Panc1 (cell line): ENCODE data around the gene IL22. TPM values are rescaled to one million over a fixed set of nuclear protein-coding genes. Genes with fewer than 3 reads are reported as not detected.
A peak's percentile ranks its signal among the peaks of the same experiment; 100 is the strongest.

Experiments
- ATAC-seq: fragments of 200-7000 bp; cut with Tn5 transposase; 2 replicates; pipeline ENCODE4 v1.9.1; 2020; ENCODE audit warnings: mild to moderate bottlenecking, moderate library complexity
- Bru-seq: library from RNA; stranded (reverse); fragments of 400-500 nt; gene quantifications from one replicate; lab custom pipeline; 2021; lab: Mats Ljungman, UMichigan
- BruChase-seq, 2 experiments: library from RNA; stranded (reverse); fragments of 400-500 nt; gene quantifications; one replicate each; lab custom pipeline; 2021; lab: Mats Ljungman, UMichigan
- BruUV-seq: library from RNA; stranded (reverse); fragments of 400-500 nt; replicated peaks from 2 replicates; lab custom pipeline; 2021; lab: Mats Ljungman, UMichigan
- CTCF ChIA-PET: fragments of 300-600 bp; sonication (Branson Sonifier 250); formaldehyde crosslinking; loops from one replicate; lab custom pipeline; 2022; ENCODE audit warnings: antibody characterized with exemption; lab: Charles Lee
- POLR2A ChIA-PET: fragments of 300-600 bp; sonication (Branson Sonifier 250); formaldehyde crosslinking; loops from one replicate; lab custom pipeline; 2022; ENCODE audit warnings: antibody characterized with exemption; lab: Charles Lee
- DNase-seq: peaks from one replicate; pipeline ENCODE4 v3.0.0-alpha.2; 2010; ENCODE audit warnings: low read depth, low spot score
- H3K27ac ChIP-seq: 2 replicates; pipeline ENCODE4 v1.5.1; 2011; ENCODE audit warnings: mild to moderate bottlenecking, low read length, inconsistent platforms
- H3K27me3 ChIP-seq: fragments of 200-500 bp; sonication (Bioruptor generic); 2 replicates; pipeline ENCODE4 v1.6.0; 2014; ENCODE audit warnings: low read length, inconsistent platforms; ENCODE audit not compliant: control insufficient read depth, insufficient read depth
- H3K36me3 ChIP-seq: fragments of 200-500 bp; sonication (Bioruptor generic); 2 replicates; pipeline ENCODE4 v1.5.1; 2014; ENCODE audit warnings: inconsistent platforms, mild to moderate bottlenecking, low read length, moderate library complexity; ENCODE audit not compliant: control insufficient read depth, insufficient read depth
- H3K4me1 ChIP-seq: 2 replicates; pipeline ENCODE4 v1.5.1; 2011; ENCODE audit warnings: inconsistent platforms, mild to moderate bottlenecking, low read length, moderate library complexity; ENCODE audit not compliant: control insufficient read depth, insufficient read depth
- H3K4me3 ChIP-seq, 2 experiments: 2 replicates each; pipeline ENCODE4 v1.5.1; 2011 to 2012; ENCODE audit warnings: low read depth in 2 of 2, low read length in 2 of 2, mild to moderate bottlenecking in 2 of 2, inconsistent platforms in 1 of 2, moderate library complexity in 1 of 2
- H3K9me3 ChIP-seq: fragments of 200-500 bp; sonication (Bioruptor generic); 2 replicates; pipeline ENCODE4 v1.5.1; 2014; ENCODE audit warnings: low read depth, mild to moderate bottlenecking, inconsistent platforms, low read length, moderate library complexity; ENCODE audit not compliant: control insufficient read depth, insufficient read depth
- POLR2AphosphoS5 ChIP-seq: IDR thresholded peaks from 2 replicates; pipeline ENCODE4 v1.6.1; 2012; ENCODE audit warnings: mild to moderate bottlenecking, low read depth, low read length, moderate library complexity
- SIN3A ChIP-seq: IDR thresholded peaks from 2 replicates; pipeline ENCODE4 v1.6.1; 2012; ENCODE audit warnings: low read depth, mild to moderate bottlenecking, low read length, moderate library complexity, borderline replicate concordance; ENCODE audit not compliant: insufficient read depth
- TCF7L2 ChIP-seq: IDR thresholded peaks from 2 replicates; pipeline ENCODE4 v1.6.1; 2011; ENCODE audit warnings: mild to moderate bottlenecking, low read depth, low read length, inconsistent platforms
- in situ Hi-C: cut with HindIII; loops from 2 replicates; pipeline ENCODE4 v1.10.0; 2016; ENCODE audit warnings: low sequenced_read_pairs, low pct_unique_long_range_greater_than_20kb
- intact Hi-C: fragments of 100-400 bp; cut with micrococcal nuclease; formaldehyde crosslinking; loops from one replicate; pipeline ENCODE4 v1.10.0; 2022; ENCODE audit not compliant: unreplicated experiment
- long read RNA-seq: library from polyadenylated mRNA; unstranded; transcript quantifications from one replicate; pipeline ENCODE4 v2.0.0, GENCODE V29; 2021; ENCODE audit not compliant: unreplicated experiment
- polyA plus RNA-seq: library from polyadenylated mRNA; unstranded; fragments of >200 nt; gene quantifications from one replicate; pipeline ENCODE4 v1.2.1, GENCODE V29; 2012; ENCODE audit warnings: missing spikeins; ENCODE audit not compliant: insufficient read length
- total RNA-seq: library from RNA; stranded (reverse); gene quantifications from one replicate; pipeline ENCODE4 v1.2.1, GENCODE V29; 2021; ENCODE audit not compliant: unreplicated experiment
- TF ChIP-seq, protein P1 (sequence below), 2 experiments: IDR thresholded peaks; 2 replicates each; pipeline ENCODE4 v1.6.1; 2011 to 2012; ENCODE audit warnings: low read depth in 2 of 2, control low read depth in 1 of 2, low read length in 1 of 2, mild to moderate bottlenecking in 1 of 2, moderate library complexity in 1 of 2; ENCODE audit not compliant: insufficient read depth in 1 of 2
- TF ChIP-seq, protein P2 (sequence below): fragments of 450-650 bp; IDR thresholded peaks from 2 replicates; pipeline ENCODE4 v1.5.1; 2017; ENCODE audit warnings: mild to moderate bottlenecking

Gene IL22, protein sequence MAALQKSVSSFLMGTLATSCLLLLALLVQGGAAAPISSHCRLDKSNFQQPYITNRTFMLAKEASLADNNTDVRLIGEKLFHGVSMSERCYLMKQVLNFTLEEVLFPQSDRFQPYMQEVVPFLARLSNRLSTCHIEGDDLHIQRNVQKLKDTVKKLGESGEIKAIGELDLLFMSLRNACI
- total RNA-seq = not detected
- polyA plus RNA-seq = not detected
- not detected for Bru-seq, nascent RNA
- not detected for BruChase-seq, experiment 1, labeled RNA remaining after a 2-hour chase
- BruChase-seq, experiment 2, labeled RNA remaining after a 6-hour chase = not detected
- long read RNA-seq = 0 reads

DNA sequence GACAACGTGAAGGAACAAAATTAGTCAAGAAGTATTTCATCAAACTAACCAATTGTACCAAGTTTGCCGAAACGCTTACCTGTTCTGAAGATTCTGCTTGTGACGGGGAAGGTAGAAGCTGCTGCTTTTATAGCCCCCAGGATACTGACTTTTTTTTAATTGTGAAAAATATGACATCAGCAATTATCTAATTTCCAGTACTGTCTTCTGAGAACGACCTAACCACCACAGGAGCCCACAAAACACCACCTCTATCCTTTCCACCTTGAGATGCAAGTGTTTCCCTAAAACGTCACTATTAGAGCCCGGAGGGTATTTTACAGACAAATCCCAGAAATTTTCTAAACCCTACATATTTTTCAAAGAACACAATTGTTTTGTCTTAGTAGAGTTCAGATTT, at the start of gene IL22:
IL22 (minus strand) TSS at position 101 of the 400 bp plus-strand sequence. CDS start 156 bp downstream, outside the sequence.
- intact Hi-C loops = no loop called here
- in situ Hi-C loops = no loop called here
- no peaks in the 10 kb centered on the region for H3K4me1 ChIP-seq
- no peak within 1 kb of the TSS for H3K4me3 ChIP-seq
- H3K27ac ChIP-seq = no peak within 1 kb of the TSS
- ChIA-PET POLR2A (interaction anchor here (0.7 to 1.2 kb wide), 2 partner anchors 7 to 30 kb away, joined by 3 to 4 read pairs; no protein-coding TSS in a partner anchor), CTCF (no interaction called here)
- no TSS peak for BruUV-seq
- TF ChIP-seq TCF7L2 = no peak
- ATAC-seq (no peak), DNase-seq (no peak)
- no peaks in the 10 kb centered on the region for H3K36me3 ChIP-seq
- no peaks in the 10 kb centered on the region for H3K9me3 ChIP-seq
- H3K27me3 ChIP-seq = no peaks in the 10 kb centered on the region; the same call in 1 of the 2 replicates

DNA sequence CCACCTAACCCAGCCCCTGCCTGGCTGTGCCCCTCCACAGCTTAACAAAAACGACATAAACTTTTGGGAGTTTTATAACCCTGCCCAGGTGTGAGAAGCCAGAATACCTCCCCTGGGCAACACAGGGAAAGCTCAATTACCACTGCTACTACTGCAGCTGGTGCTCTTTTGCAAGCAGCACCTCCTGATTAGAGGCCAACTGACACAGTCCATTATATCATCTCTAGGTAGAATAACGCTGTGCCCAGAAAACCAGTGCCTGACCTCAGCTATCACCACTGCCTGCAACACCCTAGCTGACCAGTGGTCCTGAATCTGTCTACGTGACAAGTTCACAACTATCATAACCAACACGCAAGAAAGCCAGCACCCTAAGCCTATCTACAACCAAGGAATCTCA, 44.5 kb upstream of the IL22 start:
- intact Hi-C loops (no loop called here), in situ Hi-C loops (no loop called here)
- H3K4me3 ChIP-seq = no peak overlapping the region
- peaks cover 7% of the 10 kb centered on the region for H3K36me3 ChIP-seq
- no TSS peak for BruUV-seq
- H3K27ac ChIP-seq = no peak overlapping the region
- POLR2A ChIA-PET = no interaction called here
- DNase-seq = no peak
- TF ChIP-seq, protein P1, sequence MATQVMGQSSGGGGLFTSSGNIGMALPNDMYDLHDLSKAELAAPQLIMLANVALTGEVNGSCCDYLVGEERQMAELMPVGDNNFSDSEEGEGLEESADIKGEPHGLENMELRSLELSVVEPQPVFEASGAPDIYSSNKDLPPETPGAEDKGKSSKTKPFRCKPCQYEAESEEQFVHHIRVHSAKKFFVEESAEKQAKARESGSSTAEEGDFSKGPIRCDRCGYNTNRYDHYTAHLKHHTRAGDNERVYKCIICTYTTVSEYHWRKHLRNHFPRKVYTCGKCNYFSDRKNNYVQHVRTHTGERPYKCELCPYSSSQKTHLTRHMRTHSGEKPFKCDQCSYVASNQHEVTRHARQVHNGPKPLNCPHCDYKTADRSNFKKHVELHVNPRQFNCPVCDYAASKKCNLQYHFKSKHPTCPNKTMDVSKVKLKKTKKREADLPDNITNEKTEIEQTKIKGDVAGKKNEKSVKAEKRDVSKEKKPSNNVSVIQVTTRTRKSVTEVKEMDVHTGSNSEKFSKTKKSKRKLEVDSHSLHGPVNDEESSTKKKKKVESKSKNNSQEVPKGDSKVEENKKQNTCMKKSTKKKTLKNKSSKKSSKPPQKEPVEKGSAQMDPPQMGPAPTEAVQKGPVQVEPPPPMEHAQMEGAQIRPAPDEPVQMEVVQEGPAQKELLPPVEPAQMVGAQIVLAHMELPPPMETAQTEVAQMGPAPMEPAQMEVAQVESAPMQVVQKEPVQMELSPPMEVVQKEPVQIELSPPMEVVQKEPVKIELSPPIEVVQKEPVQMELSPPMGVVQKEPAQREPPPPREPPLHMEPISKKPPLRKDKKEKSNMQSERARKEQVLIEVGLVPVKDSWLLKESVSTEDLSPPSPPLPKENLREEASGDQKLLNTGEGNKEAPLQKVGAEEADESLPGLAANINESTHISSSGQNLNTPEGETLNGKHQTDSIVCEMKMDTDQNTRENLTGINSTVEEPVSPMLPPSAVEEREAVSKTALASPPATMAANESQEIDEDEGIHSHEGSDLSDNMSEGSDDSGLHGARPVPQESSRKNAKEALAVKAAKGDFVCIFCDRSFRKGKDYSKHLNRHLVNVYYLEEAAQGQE (IDR thresholded peaks at IDR 0.05; ENCODE audit: insufficient read depth in 1 of 2, low read depth in 2 of 2, low read length in 1 of 2) = no peak
- TF ChIP-seq TCF7L2 (no peak), POLR2AphosphoS5 (no peak)
- TF ChIP-seq, protein P2, sequence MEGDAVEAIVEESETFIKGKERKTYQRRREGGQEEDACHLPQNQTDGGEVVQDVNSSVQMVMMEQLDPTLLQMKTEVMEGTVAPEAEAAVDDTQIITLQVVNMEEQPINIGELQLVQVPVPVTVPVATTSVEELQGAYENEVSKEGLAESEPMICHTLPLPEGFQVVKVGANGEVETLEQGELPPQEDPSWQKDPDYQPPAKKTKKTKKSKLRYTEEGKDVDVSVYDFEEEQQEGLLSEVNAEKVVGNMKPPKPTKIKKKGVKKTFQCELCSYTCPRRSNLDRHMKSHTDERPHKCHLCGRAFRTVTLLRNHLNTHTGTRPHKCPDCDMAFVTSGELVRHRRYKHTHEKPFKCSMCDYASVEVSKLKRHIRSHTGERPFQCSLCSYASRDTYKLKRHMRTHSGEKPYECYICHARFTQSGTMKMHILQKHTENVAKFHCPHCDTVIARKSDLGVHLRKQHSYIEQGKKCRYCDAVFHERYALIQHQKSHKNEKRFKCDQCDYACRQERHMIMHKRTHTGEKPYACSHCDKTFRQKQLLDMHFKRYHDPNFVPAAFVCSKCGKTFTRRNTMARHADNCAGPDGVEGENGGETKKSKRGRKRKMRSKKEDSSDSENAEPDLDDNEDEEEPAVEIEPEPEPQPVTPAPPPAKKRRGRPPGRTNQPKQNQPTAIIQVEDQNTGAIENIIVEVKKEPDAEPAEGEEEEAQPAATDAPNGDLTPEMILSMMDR = no peak
- CTCF ChIA-PET = no interaction called here
- H3K4me1 ChIP-seq = no peaks in the 10 kb centered on the region
- H3K9me3 ChIP-seq = peaks cover 8% of the 10 kb centered on the region; the same call in 1 of the 2 replicates
- no peaks in the 10 kb centered on the region for H3K27me3 ChIP-seq
- peak; percentile 51; the same call in 1 of the 2 replicates for ATAC-seq

DNA sequence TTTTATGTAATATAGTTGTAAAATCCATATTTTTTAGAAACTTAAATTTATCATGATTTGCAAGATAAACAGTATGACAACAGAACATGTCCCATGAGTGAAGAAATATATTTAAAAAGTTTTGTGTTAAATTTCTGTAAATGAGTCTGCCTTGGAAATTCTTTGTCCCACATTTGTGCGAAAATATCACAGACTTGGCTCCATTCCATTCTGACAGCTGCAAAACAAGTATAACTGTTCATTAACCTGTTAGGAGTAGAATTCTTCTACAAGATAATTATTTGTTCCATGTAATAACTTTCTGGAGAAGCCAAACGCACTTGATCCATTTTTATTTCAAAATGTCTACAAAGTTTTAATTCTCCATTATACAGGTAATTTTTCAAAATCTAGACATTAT, 40.8 kb upstream of the IL22 start:
- H3K4me3 ChIP-seq = no peak overlapping the region
- no peaks in the 10 kb centered on the region for H3K9me3 ChIP-seq
- in situ Hi-C loops = no loop called here
- no peaks in the 10 kb centered on the region for H3K27me3 ChIP-seq
- H3K4me1 ChIP-seq = peaks cover 6% of the 10 kb centered on the region; the same call in 1 of the 2 replicates
- no TSS peak for BruUV-seq
- DNase-seq (no peak), ATAC-seq (no peak)
- POLR2A ChIA-PET = no interaction called here
- CTCF ChIA-PET = no interaction called here
- peaks cover 7% of the 10 kb centered on the region for H3K36me3 ChIP-seq
- TF ChIP-seq, protein P1 (IDR thresholded peaks at IDR 0.05; ENCODE audit: insufficient read depth in 1 of 2, low read depth in 2 of 2, low read length in 1 of 2) = no peak
- TF ChIP-seq SIN3A = no peak
- no peak for TF ChIP-seq POLR2AphosphoS5
- TF ChIP-seq, protein P2 = no peak
- no peak for TF ChIP-seq TCF7L2
- no peak overlapping the region for H3K27ac ChIP-seq
- intact Hi-C loops = no loop called here
